WTC11 (cell line): Measurements from ENCODE around the gene GALK1. TPM values are rescaled to one million over a fixed set of nuclear protein-coding genes. Genes with fewer than 3 reads are reported as not detected.

Experiments
- ATAC-seq: fragments of 200-7000 bp; cut with Tn5 transposase; 2 replicates; pipeline ENCODE4 v1.10.0; 2021; ENCODE audit warnings: mild to moderate bottlenecking, moderate library complexity
- CTCF ChIA-PET: fragments of 300-600 bp; sonication (Branson Sonifier 250); formaldehyde crosslinking; loops from one replicate; lab custom pipeline; 2021; ENCODE audit warnings: antibody characterized with exemption; lab: Charles Lee
- POLR2A ChIA-PET: fragments of 350-600 bp; sonication (Branson Sonifier 250); formaldehyde crosslinking; loops from one replicate; lab custom pipeline; 2021; ENCODE audit warnings: antibody characterized with exemption; lab: Charles Lee
- DNase-seq: peaks from one replicate; pipeline ENCODE4 v3.0.0; 2021; ENCODE audit warnings: low spot score
- H3K27ac Mint-ChIP-seq: 2 replicates; pipeline ENCODE4 v1.8.0; 2021; ENCODE audit warnings: mixed read lengths
- H3K27me3 Mint-ChIP-seq: 2 replicates; pipeline ENCODE4 v1.8.0; 2021; ENCODE audit warnings: low read depth, mild to moderate bottlenecking, moderate library complexity, mixed read lengths
- H3K36me3 Mint-ChIP-seq: 2 replicates; pipeline ENCODE4 v1.8.0; 2021; ENCODE audit warnings: mixed read lengths
- H3K4me1 Mint-ChIP-seq: 2 replicates; pipeline ENCODE4 v1.8.0; 2022; ENCODE audit warnings: mixed read lengths
- H3K4me3 Mint-ChIP-seq: 2 replicates; pipeline ENCODE4 v1.8.0; 2021; ENCODE audit warnings: mild to moderate bottlenecking, moderate library complexity, mixed read lengths
- H3K9me3 Mint-ChIP-seq: 2 replicates; pipeline ENCODE4 v1.8.0; 2021; ENCODE audit warnings: mixed read lengths
- AR ChIP-seq: fragments of 250-450 bp; sonication (Bioruptor Pico); IDR thresholded peaks from 2 replicates; pipeline ENCODE4 v1.9.0; 2021; ENCODE audit warnings: mild to moderate bottlenecking
- CDX4 ChIP-seq: fragments of 250-450 bp; sonication (Bioruptor Pico); IDR thresholded peaks from 2 replicates; pipeline ENCODE4 v1.9.0; 2021; ENCODE audit warnings: moderate library complexity, mild to moderate bottlenecking, inconsistent platforms, borderline replicate concordance
- CTCF ChIP-seq: fragments of 200-600 bp; IDR thresholded peaks from 2 replicates; pipeline ENCODE4 v1.8.0; 2022; ENCODE audit warnings: antibody characterized with exemption
- EMX1 ChIP-seq: fragments of 250-450 bp; sonication (Bioruptor Pico); IDR thresholded peaks from 2 replicates; pipeline ENCODE4 v1.8.0; 2021; ENCODE audit warnings: mild to moderate bottlenecking
- ERG ChIP-seq: fragments of 250-450 bp; sonication (Bioruptor Pico); IDR thresholded peaks from 2 replicates; pipeline ENCODE4 v1.8.0; 2021; ENCODE audit warnings: mild to moderate bottlenecking
- MAX ChIP-seq: sonication (generic); formaldehyde crosslinking; IDR thresholded peaks from 2 replicates; pipeline ENCODE4 v1.8.0; 2022; ENCODE audit warnings: mild to moderate bottlenecking, missing genetic modification reagents
- MLX ChIP-seq: sonication (generic); formaldehyde crosslinking; IDR thresholded peaks from 2 replicates; pipeline ENCODE4 v1.8.1; 2023; ENCODE audit warnings: mild to moderate bottlenecking, missing genetic modification reagents, moderate library complexity
- MYBL2 ChIP-seq: sonication (generic); formaldehyde crosslinking; IDR thresholded peaks from 2 replicates; pipeline ENCODE4 v1.8.1; 2023; ENCODE audit warnings: mild to moderate bottlenecking, moderate library complexity, missing genetic modification reagents
- NFATC4 ChIP-seq: fragments of 250-450 bp; sonication (Bioruptor Pico); IDR thresholded peaks from 2 replicates; pipeline ENCODE4 v1.9.0; 2021; ENCODE audit warnings: mild to moderate bottlenecking
- OVOL2 ChIP-seq: fragments of 250-450 bp; sonication (Bioruptor Pico); IDR thresholded peaks from 2 replicates; pipeline ENCODE4 v1.9.0; 2021; ENCODE audit warnings: mild to moderate bottlenecking, borderline replicate concordance
- PRRX2 ChIP-seq: fragments of 250-450 bp; sonication (Bioruptor Pico); IDR thresholded peaks from 2 replicates; pipeline ENCODE4 v1.8.0; 2021; ENCODE audit warnings: mild to moderate bottlenecking
- RORB ChIP-seq: fragments of 250-450 bp; sonication (Bioruptor Pico); IDR thresholded peaks from 2 replicates; pipeline ENCODE4 v1.9.0; 2021; ENCODE audit warnings: mild to moderate bottlenecking
- SMAD4 ChIP-seq: sonication (generic); formaldehyde crosslinking; IDR thresholded peaks from 2 replicates; pipeline ENCODE4 v1.8.0; 2022; ENCODE audit warnings: mild to moderate bottlenecking, missing genetic modification reagents
- SP1 ChIP-seq: sonication (generic); formaldehyde crosslinking; conservative IDR thresholded peaks from 2 replicates; pipeline ENCODE4 v1.8.1; 2022; ENCODE audit warnings: missing genetic modification reagents
- TEAD1 ChIP-seq: sonication (generic); formaldehyde crosslinking; IDR thresholded peaks from 2 replicates; pipeline ENCODE4 v1.8.0; 2022; ENCODE audit warnings: mild to moderate bottlenecking, missing genetic modification reagents
- TEAD4 ChIP-seq: sonication (generic); formaldehyde crosslinking; IDR thresholded peaks from 2 replicates; pipeline ENCODE4 v1.8.0; 2022; ENCODE audit warnings: mild to moderate bottlenecking, missing genetic modification reagents
- USF1 ChIP-seq: sonication (generic); formaldehyde crosslinking; IDR thresholded peaks from 2 replicates; pipeline ENCODE4 v1.8.0; 2022; ENCODE audit warnings: mild to moderate bottlenecking, missing genetic modification reagents
- USF2 ChIP-seq: sonication (generic); formaldehyde crosslinking; IDR thresholded peaks from 2 replicates; pipeline ENCODE4 v1.8.1; 2023; ENCODE audit warnings: mild to moderate bottlenecking, missing genetic modification reagents, moderate library complexity
- ZNF416 ChIP-seq: fragments of 250-450 bp; sonication (Bioruptor Pico); IDR thresholded peaks from 2 replicates; pipeline ENCODE4 v1.9.0; 2021; ENCODE audit warnings: mild to moderate bottlenecking, inconsistent platforms
- ZNF425 ChIP-seq: fragments of 250-450 bp; sonication (Bioruptor Pico); conservative IDR thresholded peaks from 2 replicates; pipeline ENCODE4 v1.9.0; 2021; ENCODE audit warnings: mild to moderate bottlenecking
- ZNF532 ChIP-seq: fragments of 250-450 bp; sonication (Bioruptor Pico); IDR thresholded peaks from 2 replicates; pipeline ENCODE4 v1.9.0; 2021; ENCODE audit warnings: mild to moderate bottlenecking, borderline replicate concordance
- total RNA-seq: library from RNA; stranded (reverse); gene quantifications from 3 replicates; pipeline ENCODE4 v1.2.3, GENCODE V29; 2021

The GALK1 gene
- total RNA-seq, 1 experiment from 2014 or later: 42.2 TPM

- H3K27ac Mint-ChIP-seq: peak overlapping the region; percentile 97
- CTCF ChIA-PET: interaction anchor here (1.1 to 3.0 kb wide), 8 partner anchors 14 to 145 kb away, joined by 5 to 39 read pairs (median 13); partner anchors contain the start of genes GALK1, SMIM5 and WBP2
These were observed 13.9 kb upstream of the GALK1 start for GRCh38 chr17:75778861-75779249.

More at GRCh38 chr17:75778861-75779249, 13.9 kb upstream of the GALK1 start:
- Mint-ChIP-seq H3K36me3 (peaks cover 28% of the 10 kb centered on the region), H3K9me3 (no peaks in the 10 kb centered on the region), H3K4me1 (peaks cover 44% of the 10 kb centered on the region), H3K27me3 (peaks cover 4% of the 10 kb centered on the region), H3K4me3 (peak overlapping the region; percentile 94)
- TF ChIP-seq SMAD4 (CRISPR knock-in tag): no peak
- TF ChIP-seq NFATC4 (CRISPR knock-in tag): peak; percentile 64; the same call in 1 of the 2 replicates
- TF ChIP-seq PRRX2 (CRISPR knock-in tag): peak; percentile 69; the same call in 1 of the 2 replicates
- no peak for TF ChIP-seq OVOL2 (CRISPR knock-in tag)
- peak; percentile 56; the same call in 1 of the 2 replicates for TF ChIP-seq ERG (CRISPR knock-in tag)
- TF ChIP-seq TEAD1 (CRISPR knock-in tag): 0 out of 2 replicates have a peak, but pooled peaks have one; percentile 18
- TF ChIP-seq EMX1 (CRISPR knock-in tag): 0 out of 2 replicates have a peak, but pooled peaks have one; percentile 56
- TF ChIP-seq USF1: no peak; the same call in 1 of the 2 replicates
- peak; percentile 74; the same call in 1 of the 2 replicates for TF ChIP-seq AR (CRISPR knock-in tag)
- no peak for TF ChIP-seq ZNF425 (CRISPR knock-in tag)
- TF ChIP-seq CDX4 (CRISPR knock-in tag): no peak
- peak; percentile 14; the same call in 1 of the 2 replicates for TF ChIP-seq ZNF416
- TF ChIP-seq CTCF: peak; percentile 68
- TF ChIP-seq RORB (CRISPR knock-in tag): 0 out of 2 replicates have a peak, but pooled peaks have one; percentile 28
- TF ChIP-seq MAX (CRISPR knock-in tag): 0 out of 2 replicates have a peak, but pooled peaks have one; percentile 34
- TF ChIP-seq MYBL2 (CRISPR knock-in tag): 0 out of 2 replicates have a peak, but pooled peaks have one; percentile 9
- no peak for TF ChIP-seq USF2
- no peak for TF ChIP-seq SP1 (CRISPR knock-in tag)
- TF ChIP-seq TEAD4 (CRISPR knock-in tag): no peak
- peak; percentile 75; the same call in 1 of the 2 replicates for TF ChIP-seq ZNF532
- no peak; the same call in 1 of the 2 replicates for TF ChIP-seq MLX (CRISPR knock-in tag)
- DNase-seq (peak; percentile 75), ATAC-seq (peak; percentile 2; the same call in 1 of the 2 replicates)
- POLR2A ChIA-PET: interaction anchor here (1.4 kb wide), 1 partner anchor 14 kb away, joined by 3 read pairs; the partner anchor contains the start of gene GALK1
